Skeletal muscle satellite cell (primary cell): ENCODE results near the gene PKHD1.

ENCODE experiments used
- H3K27me3 ChIP-seq: 2 replicates; pipeline ENCODE4 v1.7.0; 2013; ENCODE audit warnings: low read length; ENCODE audit not compliant: control insufficient read depth, insufficient read depth
- H3K36me3 ChIP-seq: 2 replicates; pipeline ENCODE4 v1.7.0; 2013; ENCODE audit warnings: mild to moderate bottlenecking, control low read depth, low read length; ENCODE audit not compliant: insufficient read depth
- H3K4me1 ChIP-seq: 2 replicates; pipeline ENCODE4 v1.7.0; 2013; ENCODE audit warnings: low read length; ENCODE audit not compliant: control insufficient read depth, insufficient read depth
- H3K4me2 ChIP-seq: 2 replicates; pipeline ENCODE4 v1.7.0; 2013; ENCODE audit warnings: mild to moderate bottlenecking, low read length
- H3K4me3 ChIP-seq: 2 replicates; pipeline ENCODE4 v1.7.0; 2013; ENCODE audit warnings: low read length
- H3K9ac ChIP-seq: 2 replicates; pipeline ENCODE4 v1.7.0; 2013; ENCODE audit warnings: mild to moderate bottlenecking, low read depth, low read length, moderate library complexity
- H3K9me3 ChIP-seq: replicated peaks from 2 replicates; pipeline ENCODE4 v1.7.0; 2013; ENCODE audit warnings: mild to moderate bottlenecking, control low read depth, low read length

Gene PKHD1

GRCh38 chr6:51768087-51768486 is 319.3 kb downstream of the PKHD1 start:
- Histone ChIP-seq H3K4me3 (no peak overlapping the region), H3K4me2 (no peak overlapping the region), H3K9me3 (no peaks in the 10 kb centered on the region), H3K4me1 (no peaks in the 10 kb centered on the region), H3K36me3 (no peaks in the 10 kb centered on the region), H3K27me3 (no peaks in the 10 kb centered on the region), H3K9ac (no peak overlapping the region)

- no peak overlapping the region for H3K4me2 ChIP-seq
- no peak overlapping the region for H3K9ac ChIP-seq
- H3K27me3 ChIP-seq: no peaks in the 10 kb centered on the region
- H3K4me1 ChIP-seq: no peaks in the 10 kb centered on the region
- H3K36me3 ChIP-seq: no peaks in the 10 kb centered on the region
- H3K4me3 ChIP-seq: no peak overlapping the region
- no peaks in the 10 kb centered on the region for H3K9me3 ChIP-seq
These were observed 322.2 kb downstream of the PKHD1 start for GRCh38 chr6:51765230-51765629.

- H3K36me3 ChIP-seq: no peaks in the 10 kb centered on the region
- H3K27me3 ChIP-seq: no peaks in the 10 kb centered on the region
- H3K4me2 ChIP-seq: no peak overlapping the region
- H3K4me1 ChIP-seq: no peaks in the 10 kb centered on the region
- H3K4me3 ChIP-seq: no peak overlapping the region
- no peaks in the 10 kb centered on the region for H3K9me3 ChIP-seq
- H3K9ac ChIP-seq: no peak overlapping the region
These were observed 333.8 kb downstream of the PKHD1 start for GRCh38 chr6:51753635-51754034.

- Histone ChIP-seq H3K9me3 (no peaks in the 10 kb centered on the region), H3K27me3 (no peaks in the 10 kb centered on the region), H3K4me3 (no peak overlapping the region), H3K4me1 (no peaks in the 10 kb centered on the region), H3K4me2 (no peak overlapping the region), H3K9ac (no peak overlapping the region), H3K36me3 (no peaks in the 10 kb centered on the region)
These were observed 343.4 kb downstream of the PKHD1 start for GRCh38 chr6:51743999-51744398.

- Histone ChIP-seq H3K9me3 (no peaks in the 10 kb centered on the region), H3K4me3 (no peak overlapping the region), H3K4me2 (no peak overlapping the region), H3K27me3 (no peaks in the 10 kb centered on the region), H3K4me1 (no peaks in the 10 kb centered on the region), H3K9ac (no peak overlapping the region), H3K36me3 (no peaks in the 10 kb centered on the region)
These were observed 346.8 kb downstream of the PKHD1 start for GRCh38 chr6:51740658-51741057.

GRCh38 chr6:51738614-51739013 is 348.8 kb downstream of the PKHD1 start:
- Histone ChIP-seq H3K36me3 (no peaks in the 10 kb centered on the region), H3K9me3 (no peaks in the 10 kb centered on the region), H3K27me3 (no peaks in the 10 kb centered on the region), H3K4me2 (no peak overlapping the region), H3K4me1 (no peaks in the 10 kb centered on the region), H3K4me3 (no peak overlapping the region), H3K9ac (no peak overlapping the region)

GRCh38 chr6:51737580-51738360 is 349.6 kb downstream of the PKHD1 start:
- Histone ChIP-seq H3K4me1 (no peaks in the 10 kb centered on the region), H3K36me3 (no peaks in the 10 kb centered on the region), H3K27me3 (no peaks in the 10 kb centered on the region), H3K9me3 (no peaks in the 10 kb centered on the region), H3K4me3 (no peak overlapping the region), H3K4me2 (no peak overlapping the region), H3K9ac (no peak overlapping the region)

- no peak overlapping the region for H3K4me3 ChIP-seq
- H3K36me3 ChIP-seq: no peaks in the 10 kb centered on the region
- H3K4me2 ChIP-seq: no peak overlapping the region
- H3K4me1 ChIP-seq: no peaks in the 10 kb centered on the region
- H3K9me3 ChIP-seq: no peaks in the 10 kb centered on the region
- H3K9ac ChIP-seq: no peak overlapping the region
- H3K27me3 ChIP-seq: no peaks in the 10 kb centered on the region
These were observed 362.3 kb downstream of the PKHD1 start for GRCh38 chr6:51725155-51725554.

GRCh38 chr6:51720327-51720726 is 367.1 kb downstream of the PKHD1 start:
- Histone ChIP-seq H3K36me3 (no peaks in the 10 kb centered on the region), H3K4me3 (no peak overlapping the region), H3K4me2 (no peak overlapping the region), H3K4me1 (no peaks in the 10 kb centered on the region), H3K9me3 (peaks cover 3% of the 10 kb centered on the region), H3K9ac (no peak overlapping the region), H3K27me3 (no peaks in the 10 kb centered on the region)

- H3K4me2 ChIP-seq: no peak overlapping the region
- H3K4me1 ChIP-seq: no peaks in the 10 kb centered on the region
- H3K27me3 ChIP-seq: no peaks in the 10 kb centered on the region
- peaks cover 3% of the 10 kb centered on the region for H3K9me3 ChIP-seq
- H3K4me3 ChIP-seq: no peak overlapping the region
- no peaks in the 10 kb centered on the region for H3K36me3 ChIP-seq
- H3K9ac ChIP-seq: no peak overlapping the region
These were observed 368.1 kb downstream of the PKHD1 start for GRCh38 chr6:51719297-51719696.

GRCh38 chr6:51718533-51718932 is 368.9 kb downstream of the PKHD1 start:
- Histone ChIP-seq H3K36me3 (no peaks in the 10 kb centered on the region), H3K9me3 (peaks cover 3% of the 10 kb centered on the region), H3K27me3 (no peaks in the 10 kb centered on the region), H3K4me3 (no peak overlapping the region), H3K4me1 (no peaks in the 10 kb centered on the region), H3K9ac (no peak overlapping the region), H3K4me2 (no peak overlapping the region)

GRCh38 chr6:51717477-51717876 is 369.9 kb downstream of the PKHD1 start:
- H3K9ac ChIP-seq: no peak overlapping the region
- H3K4me2 ChIP-seq: no peak overlapping the region
- no peaks in the 10 kb centered on the region for H3K4me1 ChIP-seq
- no peaks in the 10 kb centered on the region for H3K27me3 ChIP-seq
- peaks cover 3% of the 10 kb centered on the region for H3K9me3 ChIP-seq
- no peaks in the 10 kb centered on the region for H3K36me3 ChIP-seq
- H3K4me3 ChIP-seq: no peak overlapping the region
